HepG2 (cell line): ENCODE results near the gene KATNBL1. TPM values are rescaled to one million over a fixed set of nuclear protein-coding genes. Genes with fewer than 3 reads are reported as not detected.

ENCODE experiments used
- ATAC-seq: fragments of 200-7000 bp; cut with Tn5 transposase; 3 replicates; pipeline ENCODE4 v1.9.1; 2020; ENCODE audit warnings: mild to moderate bottlenecking, moderate library complexity
- BruUV-seq: library from RNA; stranded (reverse); fragments of 400-500 nt; replicated peaks from 2 replicates; lab custom pipeline; 2021; lab: Mats Ljungman, UMichigan
- CTCF ChIA-PET: fragments of 300-600 bp; formaldehyde crosslinking; extraction: SDS; loops from one replicate; lab custom pipeline; 2021; ENCODE audit warnings: low total read pairs, inconsistent platforms, low intra/inter-chr PET ratio; lab: Yijun Ruan, JAX
- POLR2A ChIA-PET: fragments of 350-600 bp; sonication (Branson Sonifier 250); formaldehyde crosslinking; loops from one replicate; lab custom pipeline; 2020; ENCODE audit warnings: antibody characterized with exemption, inconsistent platforms; lab: Yijun Ruan, JAX
- DNase-seq: peaks from one replicate; pipeline ENCODE4 v3.0.0-alpha.2; 2015; ENCODE audit warnings: low spot score
- FAIRE-seq: peaks from 3 replicates; lab custom pipeline; 2011; peaks lifted over from hg19 to GRCh38; lab: Jason Lieb, UNC
- H2AFZ ChIP-seq: one replicate; pipeline ENCODE4 v1.6.1; 2011; ENCODE audit warnings: low read length, inconsistent platforms
- H3K27ac ChIP-seq: fragments of 300-600 bp; 3 replicates; pipeline ENCODE4 v1.8.0; 2011; ENCODE audit warnings: mixed run types, mild to moderate bottlenecking, mixed read lengths, low read length, inconsistent platforms; ENCODE audit not compliant: insufficient read depth; ENCODE audit errors: extremely low read length
- H3K27me3 ChIP-seq, 2 experiments: fragments of 200-600 bp in 1 of 2; 2 replicates in 1 of 2; 3 replicates in 1 of 2; pipeline versions ENCODE4 v1.6.0 to v1.8.0; 2011; ENCODE audit warnings: low read length in 2 of 2, mild to moderate bottlenecking in 2 of 2, moderate library complexity in 2 of 2, inconsistent platforms in 1 of 2; ENCODE audit not compliant: insufficient read depth in 2 of 2, control insufficient read depth in 1 of 2
- H3K36me3 ChIP-seq, 2 experiments: fragments of 200-600 bp in 1 of 2; replicated peaks in 1 of 2; 2 replicates in 1 of 2; 3 replicates in 1 of 2; pipeline versions ENCODE4 v1.5.1 to v1.8.0; 2011; ENCODE audit warnings: low read length in 2 of 2, inconsistent platforms in 1 of 2; ENCODE audit not compliant: insufficient read depth in 2 of 2, control insufficient read depth in 1 of 2
- H3K4me1 ChIP-seq: 2 replicates; pipeline ENCODE4 v1.5.1; 2012; ENCODE audit warnings: low read length, inconsistent platforms; ENCODE audit not compliant: insufficient read depth
- H3K4me2 ChIP-seq: 2 replicates; pipeline ENCODE4 v1.6.0; 2011; ENCODE audit warnings: low read depth, low read length, inconsistent platforms
- H3K4me3 ChIP-seq, 3 experiments: fragments of 200-600 bp in 1 of 3; sonication (generic), shearing (Covaris generic) in 1 of 3; replicated peaks in 1 of 3; 2 replicates each; pipeline ENCODE4 v1.5.1; 2011 to 2016; ENCODE audit warnings: low read length in 3 of 3, inconsistent platforms in 2 of 3, low read depth in 2 of 3, mild to moderate bottlenecking in 2 of 3, control low read depth in 1 of 3, mixed read lengths in 1 of 3; ENCODE audit not compliant: insufficient read depth in 1 of 3
- H3K79me2 ChIP-seq: one replicate; pipeline ENCODE4 v1.6.1; 2011; ENCODE audit warnings: low read length, inconsistent platforms; ENCODE audit not compliant: insufficient read depth
- H3K9ac ChIP-seq: 2 replicates; pipeline ENCODE4 v1.6.0; 2011; ENCODE audit warnings: mild to moderate bottlenecking, low read depth, low read length, inconsistent platforms; ENCODE audit not compliant: insufficient read depth
- H3K9me3 ChIP-seq: 2 replicates; pipeline ENCODE4 v1.5.1; 2012; ENCODE audit warnings: mild to moderate bottlenecking, low read length
- H4K20me1 ChIP-seq: 2 replicates; pipeline ENCODE4 v1.6.0; 2011; ENCODE audit warnings: inconsistent platforms, mild to moderate bottlenecking, low read length, moderate library complexity; ENCODE audit not compliant: insufficient read depth
- BRF2 ChIP-seq: sonication (generic); formaldehyde crosslinking; IDR thresholded peaks from 2 replicates; pipeline ENCODE4 v1.8.1; 2022; ENCODE audit warnings: mild to moderate bottlenecking, missing genetic modification reagents
- DMAP1 ChIP-seq: IDR thresholded peaks from 2 replicates; pipeline ENCODE4 v1.6.1; 2016
- HDAC1 ChIP-seq: sonication (generic); formaldehyde crosslinking; IDR thresholded peaks from 2 replicates; pipeline ENCODE4 v1.5.1; 2020; ENCODE audit warnings: mild to moderate bottlenecking, missing genetic modification reagents
- HDAC6 ChIP-seq: fragments of 200-600 bp; sonication (generic); IDR thresholded peaks from 2 replicates; pipeline ENCODE4 v1.7.0; 2017; ENCODE audit warnings: mild to moderate bottlenecking, antibody characterized with exemption, low read length, low read depth
- MAX ChIP-seq: IDR thresholded peaks from 2 replicates; pipeline ENCODE4 v1.6.1; 2012; ENCODE audit warnings: inconsistent platforms
- MXD4 ChIP-seq: IDR thresholded peaks from 2 replicates; pipeline ENCODE4 v1.6.1; 2016; ENCODE audit warnings: mild to moderate bottlenecking, missing biosample characterization, missing genetic modification reagents
- NR3C1 ChIP-seq: sonication (generic); formaldehyde crosslinking; IDR thresholded peaks from 2 replicates; pipeline ENCODE4 v1.4.0; 2020; ENCODE audit warnings: missing genetic modification reagents
- NRL ChIP-seq: sonication (generic); formaldehyde crosslinking; IDR thresholded peaks from 2 replicates; pipeline ENCODE4 v1.5.0; 2020; ENCODE audit warnings: missing genetic modification reagents, mild to moderate bottlenecking, moderate library complexity, borderline replicate concordance
- PRDM10 ChIP-seq: sonication (generic); formaldehyde crosslinking; IDR thresholded peaks from 2 replicates; pipeline ENCODE4 v1.4.0; 2020; ENCODE audit warnings: low read depth, missing genetic modification reagents
- ZFP36 ChIP-seq: fragments of 150-350 bp; IDR thresholded peaks from 2 replicates; pipeline ENCODE4 v1.6.1; 2018; ENCODE audit warnings: borderline replicate concordance, low read length, low read depth; ENCODE audit not compliant: partially characterized antibody
- ZNF562 ChIP-seq: sonication (generic); formaldehyde crosslinking; IDR thresholded peaks from 2 replicates; pipeline ENCODE4 v1.8.0; 2022; ENCODE audit warnings: missing genetic modification reagents, borderline replicate concordance
- ZSCAN12 ChIP-seq: sonication (generic); formaldehyde crosslinking; IDR thresholded peaks from 2 replicates; pipeline ENCODE4 v1.9.0; 2021; ENCODE audit warnings: mild to moderate bottlenecking, missing genetic modification reagents
- WGBS: methylation state at CpG from one replicate; pipeline ENCODE4 v1.1.6; 2017; ENCODE audit warnings: low lambda C conversion rate; 5-methylcytosine and 5-hydroxymethylcytosine counted together
- in situ Hi-C: cut with HindIII; loops from 2 replicates; pipeline ENCODE4 v1.10.0; 2017; ENCODE audit warnings: low pct_unique_long_range_greater_than_20kb; ENCODE audit not compliant: extremely low pct_ligation_motif_present
- intact Hi-C: fragments of 100-400 bp; cut with micrococcal nuclease; formaldehyde crosslinking; loops from one replicate; pipeline ENCODE4 v1.10.0; 2022; ENCODE audit not compliant: unreplicated experiment
- polyA plus RNA-seq, 8 experiments: library from polyadenylated mRNA; depleted of rRNA in 3 of 8; stranded (reverse) in 7 of 8; unstranded in 1 of 8; fragments of >200 nt; fragmentation: Illumina TruSeq in 4 of 8; extraction: Trizol in 4 of 8; gene quantifications; 2 replicates each; pipeline versions ENCODE4 v1.2.1 to v1.2.3, GENCODE V29; 2011 to 2016; ENCODE audit warnings: low read depth in 4 of 8, missing spikeins in 1 of 8, mixed read lengths in 1 of 8; ENCODE audit not compliant: insufficient read depth in 1 of 8
- total RNA-seq, 5 experiments: library from RNA; depleted of rRNA; stranded (reverse); fragments of >200 nt; fragmentation: Illumina TruSeq; extraction: Trizol; gene quantifications; 2 replicates each; pipeline ENCODE4 v1.2.3, GENCODE V29; 2016; ENCODE audit warnings: low read depth in 1 of 5

The KATNBL1 gene
- total and polyA plus RNA-seq, 2 of the 13 experiments (the other 11 are each of a cell fraction or from before 2014, with no cell fraction given), result 23.4 to 42.8 TPM

- Histone ChIP-seq H3K27me3 (no peaks in the 10 kb centered on the region; a peak in 1 of 5 replicates), H3K9ac (no peak overlapping the region), H3K79me2 (peaks cover 8% of the 10 kb centered on the region), H3K27ac (no peak overlapping the region), H4K20me1 (no peaks in the 10 kb centered on the region), H3K36me3 (no peaks in the 10 kb centered on the region), H3K4me2 (no peak overlapping the region), H2AFZ (no peak overlapping the region), H3K4me1 (0 out of 2 replicates have a peak, but pooled peaks cover 11% of the 10 kb centered on the region), H3K9me3 (no peaks in the 10 kb centered on the region), H3K4me3 (no peak overlapping the region)
- intact Hi-C loops (no loop called here), in situ Hi-C loops (loop anchor here (5.0 kb wide), 1 partner anchor 101 kb away; no protein-coding TSS in a partner anchor)
- FAIRE-seq, result no peak
- DNase-seq, result no peak
- TF ChIP-seq DMAP1, result no peak
- no peak for TF ChIP-seq ZSCAN12
- TF ChIP-seq ZFP36, result no peak
- no peak for TF ChIP-seq MXD4 (CRISPR knock-in tag)
- no peak for TF ChIP-seq ZNF562
- TF ChIP-seq HDAC1, result no peak
- no peak for TF ChIP-seq NRL (CRISPR knock-in tag)
- no peak for TF ChIP-seq HDAC6
- TF ChIP-seq BRF2 (CRISPR knock-in tag), result no peak
- TF ChIP-seq NR3C1 (CRISPR knock-in tag), result no peak
- no peak for TF ChIP-seq MAX
- TF ChIP-seq PRDM10 (CRISPR knock-in tag), result no peak
- ATAC-seq, result no peak
- 10% methylated on average over 3 of the region's 4 CpGs for WGBS
- ChIA-PET POLR2A (no interaction called here), CTCF (no interaction called here)
- no TSS peak for BruUV-seq
Observed at GRCh38 chr15:34213690-34214089, 3.8 kb upstream of the KATNBL1 start.
